HG03025 (cell line): ENCODE results near the gene FARP1.

Experiments
- ATAC-seq: cut with Tn5 transposase; IDR thresholded peaks from one replicate; pipeline ENCODE4 v1.9.1; 2021; ENCODE audit warnings: mild to moderate bottlenecking, moderate library complexity; ENCODE audit not compliant: unreplicated experiment, low FRiP score

FARP1 gene

DNA sequence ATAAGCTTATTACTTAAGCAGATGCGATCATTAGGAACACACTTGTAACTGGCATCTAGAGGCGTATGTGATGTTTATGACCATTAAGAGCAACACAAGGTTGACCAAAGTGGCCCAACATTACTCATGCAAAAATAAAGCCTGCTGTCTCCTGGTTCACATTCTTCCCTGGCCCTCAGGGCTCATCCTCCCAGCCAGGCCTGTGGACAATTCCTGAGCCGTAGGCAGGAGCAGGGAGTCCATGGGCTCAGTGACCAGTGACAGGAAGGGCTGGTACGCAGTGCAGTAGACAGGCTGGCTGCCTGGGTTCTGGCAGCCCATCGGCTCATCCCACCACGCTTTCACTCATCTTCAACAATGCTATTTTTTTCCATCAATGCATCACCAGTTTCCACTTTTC, 328.0 kb downstream of the FARP1 start:
- no peak for ATAC-seq

DNA sequence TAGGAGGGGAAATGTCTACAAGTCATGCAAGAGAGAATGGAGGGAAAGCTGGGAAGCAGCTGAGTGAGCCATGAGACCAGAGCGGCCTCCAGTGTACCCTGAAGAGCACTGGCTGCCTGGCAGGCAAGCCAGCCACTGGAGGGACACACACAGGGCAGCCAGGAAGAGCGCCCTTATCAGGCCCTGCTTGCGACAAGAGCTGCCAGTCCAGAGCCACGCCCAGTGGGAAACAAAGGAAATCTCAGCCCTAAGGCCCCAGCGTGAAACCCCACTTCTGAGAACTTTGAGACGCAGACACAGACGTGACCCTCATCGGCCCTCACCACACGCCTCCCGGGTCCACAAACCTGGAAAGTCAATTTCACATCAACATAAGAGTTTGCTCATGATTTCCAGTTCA, 329.0 kb downstream of the FARP1 start:
- ATAC-seq, result no peak

DNA sequence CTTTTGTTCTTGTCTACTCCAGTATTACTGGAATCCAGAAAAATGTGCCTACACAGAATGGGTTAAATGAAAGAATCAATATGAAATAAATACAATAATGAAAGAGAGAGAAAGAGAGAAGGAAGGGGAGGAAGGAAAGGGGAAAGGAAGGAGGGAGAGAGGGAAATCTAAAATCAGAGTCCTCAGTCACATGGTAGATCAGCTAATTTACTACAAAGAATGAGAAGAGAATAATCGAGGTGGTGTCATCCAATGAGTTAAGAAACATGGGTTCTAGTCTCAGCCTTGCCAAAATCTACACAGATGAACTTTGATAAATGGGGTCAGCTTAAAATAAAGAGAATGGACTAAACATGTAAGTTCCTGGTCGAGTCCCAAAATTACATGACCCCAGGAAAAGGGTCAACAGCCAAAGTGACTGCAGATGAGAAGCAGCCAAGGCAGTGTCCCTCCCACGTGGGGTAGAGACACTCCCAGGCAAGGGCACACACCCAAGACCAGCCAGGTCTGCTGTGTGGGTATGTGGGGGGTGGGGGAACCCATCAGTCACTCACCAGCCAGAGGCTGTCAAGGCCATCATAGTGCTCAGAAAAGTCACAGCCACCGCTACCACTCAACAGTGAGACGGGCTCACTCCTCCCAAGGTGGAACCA, 330.4 kb downstream of the FARP1 start:
- no peak for ATAC-seq

DNA sequence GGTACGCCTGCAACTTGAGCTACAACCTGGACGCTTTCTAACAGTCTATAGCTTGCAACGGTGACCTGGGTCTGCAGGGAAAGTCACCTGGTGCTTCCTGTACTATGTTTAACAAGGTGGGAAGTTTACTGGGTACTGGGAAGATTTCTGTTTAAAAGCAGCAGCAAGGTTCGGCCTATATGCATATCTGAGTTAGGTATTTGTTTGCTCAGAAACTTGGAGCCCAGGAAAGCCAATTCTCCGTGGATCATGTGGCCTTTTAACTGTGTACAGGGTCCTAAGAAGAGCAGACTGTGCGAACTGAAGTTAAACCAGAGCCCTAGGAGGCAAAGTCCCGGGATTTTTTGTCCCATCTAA, 330.9 kb downstream of the FARP1 start:
- ATAC-seq, result no peak

- ATAC-seq, result no peak
Measured at GRCh38 chr13:98474292-98474691, 331.4 kb downstream of the FARP1 start.

DNA sequence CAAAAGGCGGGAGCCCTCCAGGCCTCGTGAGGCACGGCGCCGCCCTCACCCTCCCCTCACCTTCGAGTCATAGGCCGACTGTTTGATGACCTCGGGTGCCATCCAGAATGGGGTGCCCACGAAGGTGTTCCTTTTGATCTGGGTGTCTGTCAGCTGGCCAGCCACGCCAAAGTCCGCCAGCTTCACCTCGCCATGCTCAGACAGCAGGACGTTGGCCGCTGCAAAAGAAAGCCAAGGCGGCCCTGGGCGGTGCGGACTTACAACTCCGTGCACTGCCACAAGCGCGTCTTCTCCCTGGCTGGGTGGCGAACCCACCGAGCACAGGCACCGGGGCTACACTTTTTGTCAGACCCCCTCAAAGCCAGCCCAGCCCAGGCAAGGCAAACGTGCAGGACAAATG, 331.9 kb downstream of the FARP1 start:
- ATAC-seq, result no peak

GRCh38 chr13:98475522-98475921, 332.6 kb downstream of the FARP1 start:
- no peak for ATAC-seq

DNA sequence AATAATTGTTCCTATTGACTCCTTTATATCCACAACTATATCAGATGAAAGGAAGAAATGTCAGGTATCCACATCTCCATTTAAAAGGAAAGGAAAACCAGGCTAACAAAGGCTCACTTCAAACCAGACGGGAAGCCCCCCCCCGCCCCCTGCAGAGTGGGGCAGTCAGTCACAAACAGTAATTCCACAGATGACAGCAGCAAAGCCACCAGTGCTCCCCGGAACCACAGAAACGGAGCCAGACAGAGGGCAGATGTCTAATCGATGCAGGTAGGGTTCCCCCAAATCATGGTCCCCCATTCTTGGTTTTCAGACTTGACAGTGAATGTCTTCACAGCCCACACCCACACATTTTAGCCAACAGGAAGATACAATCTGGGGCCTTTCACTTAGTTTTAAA, 333.2 kb downstream of the FARP1 start:
- peak; percentile 31 for ATAC-seq

GRCh38 chr13:98476538-98476966, 333.7 kb downstream of the FARP1 start:
- peak; percentile 92 for ATAC-seq

DNA sequence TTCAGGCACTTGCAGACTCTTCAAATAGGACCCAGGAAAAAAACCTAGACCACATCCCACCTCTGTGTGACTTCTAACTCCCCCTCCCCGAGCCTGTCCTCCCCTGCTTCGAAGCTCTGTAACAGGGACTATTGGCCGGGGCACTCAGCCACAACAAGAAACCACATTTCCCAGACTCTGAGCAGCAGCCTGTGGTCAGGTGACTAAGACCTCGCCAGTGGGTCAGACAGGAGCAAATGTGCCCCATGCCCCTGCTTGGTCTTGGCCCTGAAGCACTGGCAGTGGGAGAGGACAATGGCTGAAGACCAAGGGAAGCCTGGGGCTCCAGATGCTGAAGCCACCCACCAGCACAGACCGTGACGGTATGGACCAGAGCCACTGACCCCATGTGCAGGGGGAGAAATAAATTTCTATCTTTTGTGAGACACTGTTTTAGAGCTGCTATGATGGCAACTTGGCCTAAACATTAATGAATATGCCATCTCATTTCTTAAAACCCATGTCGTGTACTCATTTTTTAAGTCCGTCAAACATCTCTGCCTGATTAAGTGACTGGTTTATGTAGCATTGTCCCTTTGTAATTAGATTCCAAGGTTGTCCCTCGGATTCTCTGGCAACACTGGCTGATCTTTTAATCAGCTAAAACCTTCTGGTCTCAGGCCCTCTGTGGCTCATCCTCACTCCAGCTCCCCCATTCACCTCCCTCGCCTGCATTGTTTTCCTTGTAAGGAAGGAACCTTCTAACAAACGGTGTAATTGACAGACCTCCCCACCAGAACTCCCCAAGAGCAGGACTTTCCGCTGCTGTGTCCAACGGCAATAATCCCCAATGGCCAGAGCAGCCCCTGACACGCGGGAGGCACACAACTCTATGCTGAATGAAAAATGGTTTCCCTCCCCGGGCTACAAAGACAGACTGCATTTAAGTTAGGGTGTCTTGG, 335.6 kb downstream of the FARP1 start:
- no peak for ATAC-seq

DNA sequence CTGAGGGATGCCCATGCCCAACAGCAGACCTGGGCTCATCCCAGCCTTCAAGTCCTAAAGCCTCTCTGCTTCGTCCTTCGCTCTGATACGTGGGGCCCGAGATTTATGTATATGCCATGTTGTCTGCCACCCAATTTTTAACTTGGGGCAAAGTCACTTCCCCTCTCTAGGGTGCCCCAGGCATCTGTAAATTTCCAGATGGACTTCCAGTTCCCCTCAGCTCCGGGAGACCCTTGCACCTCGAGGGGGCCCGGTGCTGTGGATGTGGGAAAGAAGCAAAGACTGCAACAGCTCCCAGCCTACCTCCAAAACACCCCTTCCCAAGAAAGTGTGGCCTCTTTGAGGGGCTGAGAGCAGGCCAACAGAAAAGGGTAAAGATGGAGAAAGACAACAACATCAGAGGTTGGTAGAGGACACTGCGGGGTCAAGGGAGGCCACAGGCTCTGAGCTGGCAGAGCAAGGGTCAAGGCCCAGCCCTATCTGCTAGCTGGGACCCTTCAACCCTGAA, 336.7 kb downstream of the FARP1 start:
- no peak for ATAC-seq

GRCh38 chr13:98480915-98481877, 338.3 kb downstream of the FARP1 start:
- ATAC-seq, result peak; percentile 27

DNA sequence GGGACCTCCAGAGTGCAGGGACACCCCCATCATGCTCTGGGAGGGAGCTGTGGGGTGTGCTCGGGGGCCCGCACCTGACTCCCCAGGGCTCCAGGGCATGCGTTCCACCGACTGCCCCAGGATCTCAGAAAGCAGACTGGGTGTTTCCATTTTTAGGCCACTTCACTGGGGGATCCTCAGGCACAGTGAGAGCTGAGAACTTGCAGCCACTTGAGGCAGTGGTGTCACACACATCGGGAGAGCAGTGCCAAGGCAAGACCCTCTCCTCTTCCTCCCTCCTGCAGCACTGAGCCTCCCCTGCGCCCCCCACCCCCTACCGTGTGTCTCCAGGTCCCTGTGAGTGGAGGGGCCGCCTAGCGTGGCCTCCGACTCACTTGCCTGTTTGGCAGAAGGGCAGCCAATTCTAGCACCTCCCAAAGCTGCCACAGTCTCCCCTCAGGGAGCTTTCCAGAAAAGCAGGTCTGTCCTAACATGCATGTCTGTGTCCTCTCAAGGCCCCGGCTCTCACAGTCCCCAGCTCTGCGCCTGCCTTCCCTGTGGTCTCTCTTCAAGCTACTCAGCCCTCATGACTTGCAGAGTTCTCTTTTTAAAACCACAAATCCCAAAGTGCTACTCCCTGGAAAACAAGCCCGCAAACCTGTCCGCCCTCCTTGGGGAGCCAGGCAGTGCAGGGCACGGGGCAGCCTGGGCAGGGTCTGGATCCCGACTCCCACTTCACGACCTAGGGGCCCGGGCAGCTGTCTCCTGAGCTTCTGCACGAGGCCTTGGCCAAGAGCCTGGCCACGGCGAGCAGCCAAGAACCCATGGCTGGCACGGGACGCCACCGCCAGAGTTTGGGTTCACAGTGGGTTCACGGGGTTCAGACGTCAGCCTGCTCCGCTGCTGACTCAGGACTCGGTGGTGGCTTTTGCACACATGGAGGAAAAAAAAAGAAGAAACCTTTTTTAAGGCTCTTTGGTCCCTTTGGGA, 339.9 kb downstream of the FARP1 start:
- ATAC-seq, result no peak

- ATAC-seq, result no peak
Measured at GRCh38 chr13:98483601-98484288, 340.9 kb downstream of the FARP1 start.

DNA sequence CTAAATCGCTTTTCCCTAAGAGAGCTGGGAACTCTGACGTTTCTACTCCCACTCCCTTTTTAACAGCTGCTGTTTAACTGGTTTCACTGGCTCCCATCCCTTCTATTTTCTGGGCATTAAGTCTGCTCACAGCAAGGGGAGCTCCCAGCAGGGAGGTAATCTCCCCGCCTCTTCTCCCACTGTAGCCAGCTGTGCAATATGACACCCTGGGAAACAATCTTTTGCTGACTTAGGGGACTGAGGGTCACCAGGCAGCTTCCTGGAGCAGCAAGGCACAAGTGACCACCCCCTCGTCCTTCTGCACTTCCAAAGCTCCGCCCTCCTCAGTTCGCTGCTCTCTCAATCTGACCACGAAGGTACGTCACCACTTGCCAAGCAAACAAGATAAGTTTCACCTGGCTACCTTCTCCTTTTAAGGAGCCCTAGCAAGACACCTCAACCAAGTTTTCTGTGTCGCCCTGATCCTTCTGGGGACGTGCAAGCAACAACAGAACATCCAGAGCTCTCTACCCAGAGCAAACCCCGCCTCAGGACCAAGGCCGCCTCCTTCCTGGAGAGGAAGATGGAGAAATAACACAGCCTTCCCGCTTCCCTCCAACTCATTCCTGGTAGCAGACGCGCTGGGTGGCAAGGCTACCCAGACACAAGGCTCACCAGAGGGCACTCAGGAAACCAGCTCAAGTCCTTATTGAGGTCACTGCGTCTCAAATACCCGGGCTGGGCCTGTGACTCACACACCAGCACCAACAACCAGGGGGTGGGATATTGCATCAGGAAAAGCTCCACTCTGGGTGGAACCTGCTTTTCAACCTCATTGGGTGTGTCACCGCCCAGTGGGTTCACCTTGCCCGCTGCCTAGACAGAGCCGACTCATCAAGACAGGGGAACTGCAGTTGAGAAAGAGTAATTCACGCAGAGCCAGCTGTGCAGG, 341.7 kb downstream of the FARP1 start:
- no peak for ATAC-seq

DNA sequence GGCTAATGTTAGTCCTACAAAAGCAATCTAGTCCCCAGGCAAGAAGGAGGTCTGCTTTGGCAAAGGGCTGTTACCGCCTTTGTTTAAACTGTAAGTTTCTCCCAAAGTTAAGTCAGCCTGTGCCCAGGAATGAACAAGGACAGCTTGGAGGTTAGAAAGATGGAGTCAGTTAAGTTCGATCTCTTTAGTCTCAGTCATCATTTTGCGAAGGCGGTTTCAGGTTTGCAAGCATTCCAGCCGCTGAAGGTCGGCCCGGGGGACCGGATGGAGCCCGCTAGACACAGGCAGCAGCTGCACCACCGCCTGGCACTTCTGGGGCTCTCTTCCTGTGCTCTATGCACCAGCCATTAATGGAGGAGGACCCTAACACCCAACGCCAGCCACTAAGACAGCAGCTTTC, 342.7 kb downstream of the FARP1 start:
- ATAC-seq, result no peak

DNA sequence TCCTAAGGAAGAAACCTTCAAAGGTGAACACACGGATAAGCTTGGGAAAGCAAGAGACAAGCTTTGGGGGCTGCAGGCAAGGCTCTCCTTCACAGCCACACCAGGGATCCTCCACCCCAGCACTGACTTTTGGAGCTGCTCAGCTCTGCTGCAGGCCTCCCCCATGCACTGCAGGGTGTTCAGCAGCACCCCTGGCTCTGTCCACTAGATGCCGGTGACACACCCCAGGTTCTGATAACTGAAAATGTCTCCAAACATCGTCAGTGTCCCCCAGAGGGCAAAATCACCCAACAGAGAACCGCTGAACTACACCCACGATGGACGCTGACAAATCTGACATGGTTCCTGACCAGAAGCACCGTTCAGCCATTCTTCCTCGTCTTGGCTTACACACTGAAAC, 343.5 kb downstream of the FARP1 start:
- no peak for ATAC-seq

GRCh38 chr13:98487016-98487415, 344.1 kb downstream of the FARP1 start:
- ATAC-seq, result no peak
